GM12878 (cell line): ENCODE data around the gene NAA15. TPM values are rescaled to one million over a fixed set of nuclear protein-coding genes. Genes with fewer than 3 reads are reported as not detected.
A peak's percentile ranks its signal among the peaks of the same experiment; 100 is the strongest.

Experiments
- CTCF ChIP-seq, 3 experiments: IDR thresholded peaks in 2 of 3; conservative IDR thresholded peaks in 1 of 3; 2 replicates each; pipeline ENCODE4 v1.5.1; 2011; ENCODE audit warnings: low read depth in 3 of 3, low read length in 3 of 3, mild to moderate bottlenecking in 3 of 3, control low read depth in 2 of 3, moderate library complexity in 2 of 3, inconsistent platforms in 1 of 3, mixed read lengths in 1 of 3; ENCODE audit not compliant: control insufficient read depth in 2 of 3, insufficient read depth in 1 of 3; ENCODE audit errors: extremely low read depth in 1 of 3
- MAX ChIP-seq: IDR thresholded peaks from 2 replicates; pipeline ENCODE4 v1.6.1; 2012; ENCODE audit warnings: low read depth, low read length, improper control_type of control experiment
- RAD21 ChIP-seq: IDR thresholded peaks from 2 replicates; pipeline ENCODE4 v1.6.1; 2011; ENCODE audit warnings: mild to moderate bottlenecking, low read depth, low read length, moderate library complexity; ENCODE audit not compliant: insufficient read depth
- ZBTB11 ChIP-seq: fragments of 450-650 bp; formaldehyde crosslinking; IDR thresholded peaks from 2 replicates; pipeline ENCODE4 v1.5.0; 2022; ENCODE audit warnings: mild to moderate bottlenecking, missing genetic modification characterization
- polyA plus RNA-seq, 11 experiments: library from polyadenylated mRNA; depleted of rRNA in 4 of 11; unstranded in 6 of 11; stranded (reverse) in 5 of 11; fragments of >200 nt; fragmentation: Nextera tagmentation in 4 of 11; fragmentation: Illumina TruSeq in 1 of 11; extraction: Ambion mirVana in 4 of 11; extraction: Trizol in 1 of 11; gene quantifications; 1 replicate in 1 of 11; 2 replicates in 10 of 11; pipeline versions ENCODE4 v1.2.1 to v1.2.3, GENCODE V29; 2011 to 2016; ENCODE audit warnings: inconsistent platforms in 2 of 11, missing spikeins in 2 of 11, low read depth in 1 of 11
- total RNA-seq, 4 experiments: library from RNA; depleted of rRNA in 3 of 4; stranded (reverse); fragments of >200 nt in 3 of 4; fragmentation: Illumina TruSeq in 1 of 4; extraction: Trizol in 1 of 4; gene quantifications; 2 replicates each; pipeline versions ENCODE4 v1.2.1 to v1.2.3, GENCODE V29; 2013 to 2021

The NAA15 gene
- total and polyA plus RNA-seq, 10 of the 15 experiments (the other 5 are each of a cell fraction or from before 2014, with no cell fraction given), result 24.3 to 93.1 (median 51.9) TPM

GRCh38 chr4:139416073-139416673 lies 114.9 kb downstream of the NAA15 start (continued):
- TF ChIP-seq CTCF (IDR thresholded peaks at IDR 0.05 in 2 of 3, conservative IDR thresholded peaks at IDR 0.05 in 1 of 3; ENCODE audit: control insufficient read depth in 2 of 3, extremely low read depth in 1 of 3, insufficient read depth in 1 of 3, low read depth in 3 of 3, low read length in 3 of 3) (peak; percentile 44 to 54 (median 53); a peak in 5 of 6 replicates), ZBTB11 (CRISPR knock-in tag) (no peak), MAX (no peak), RAD21 (peak; percentile 57)
